ENCODE data around the gene CPD.
"Not testable (repeated sequence)": the region's sequence is repeated elsewhere in the genome, so short reads cannot be mapped to it uniquely, and the experiment has no call there.

Gene CPD

GRCh38 chr17:30378825-30379302, at the start of gene CPD:
Gene CPD (plus strand): TSS chr17:30378927. CDS start chr17:30378981, 54 bp downstream.
- peak; percentile 96 to 100 (median 99) for DNase-seq
- intact Hi-C loops (cut with DNase I): loop anchor here (5.0 kb wide), 2 partner anchors 87 to 443 kb away; partner anchors contain the start of genes BLMH and CRLF3

- no peak for DNase-seq
- intact Hi-C loops (cut with DNase I): no loop called here
Observed at GRCh38 chr17:30332057-30332542, 46.6 kb upstream of the CPD start.

DNA sequence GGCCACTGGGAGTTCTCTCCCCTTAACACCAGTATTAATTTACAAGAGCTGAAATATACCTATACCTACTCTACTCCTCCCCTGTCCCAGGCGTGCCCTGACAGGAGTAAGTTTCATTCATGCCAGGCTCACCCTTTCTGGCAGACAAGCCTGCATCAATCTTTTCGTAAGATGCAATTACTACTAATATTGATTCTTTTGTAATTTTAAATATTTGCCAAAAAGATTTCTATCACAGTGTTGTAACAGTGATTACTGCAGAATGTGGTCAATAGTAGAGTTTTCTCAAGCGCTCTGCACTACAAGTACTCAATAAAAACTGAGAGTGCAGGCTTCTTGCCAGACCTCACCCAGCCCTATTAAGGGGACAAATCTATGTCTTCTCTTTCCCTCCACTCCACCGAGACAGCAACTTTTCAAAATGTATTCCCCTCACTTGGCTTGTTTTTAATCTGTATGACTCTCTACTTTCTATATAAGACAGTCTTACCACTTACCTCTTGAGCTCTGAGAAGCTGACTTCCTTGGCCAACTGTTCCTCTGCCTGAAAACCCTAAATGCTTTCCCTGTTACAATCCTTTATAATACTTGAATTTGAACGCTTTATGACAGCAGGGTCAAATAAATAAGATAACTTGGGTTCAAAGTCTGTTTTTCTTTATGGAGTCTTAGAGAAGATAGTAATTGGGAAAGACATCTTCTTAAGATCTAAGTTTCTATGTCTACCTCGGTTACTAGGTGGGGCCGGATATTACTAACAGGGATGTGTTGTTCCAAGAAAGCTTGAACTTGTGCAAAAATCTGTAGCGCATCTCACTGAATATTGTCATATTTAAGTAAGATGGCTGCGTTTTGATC, 45.0 kb upstream of the CPD start, which contains the start of gene TMIGD1:
TSS of gene TMIGD1 (minus strand) at position 555 of the 858 bp plus-strand sequence. CDS start 1,924 bp downstream, outside the sequence.
- intact Hi-C loops (cut with DNase I): no loop called here
- DNase-seq: no peak

DNA sequence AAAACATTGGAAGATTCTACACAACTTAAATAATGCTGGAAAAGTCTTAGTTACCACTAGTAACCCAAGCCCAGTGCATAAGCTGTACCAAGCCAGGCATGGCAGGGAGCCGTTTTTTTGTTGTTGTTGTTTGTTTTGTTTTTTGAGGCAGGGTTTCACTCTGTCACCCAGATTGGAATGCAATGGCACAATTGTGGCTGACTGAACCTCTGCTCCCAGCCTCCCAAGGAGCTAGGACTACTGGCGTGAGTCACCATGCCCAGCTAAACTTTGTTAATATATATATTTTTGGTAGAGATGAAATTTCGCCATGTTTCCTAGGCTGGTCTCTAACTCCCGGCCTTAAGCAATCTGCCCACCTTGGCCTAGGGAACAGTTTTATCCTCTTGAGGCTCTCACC, 44.3 kb upstream of the CPD start:
- no peak for DNase-seq
- intact Hi-C loops (cut with DNase I): no loop called here

- intact Hi-C loops (cut with DNase I): no loop called here
- DNase-seq: no peak
Observed at GRCh38 chr17:30336369-30337171, 42.2 kb upstream of the CPD start.

DNA sequence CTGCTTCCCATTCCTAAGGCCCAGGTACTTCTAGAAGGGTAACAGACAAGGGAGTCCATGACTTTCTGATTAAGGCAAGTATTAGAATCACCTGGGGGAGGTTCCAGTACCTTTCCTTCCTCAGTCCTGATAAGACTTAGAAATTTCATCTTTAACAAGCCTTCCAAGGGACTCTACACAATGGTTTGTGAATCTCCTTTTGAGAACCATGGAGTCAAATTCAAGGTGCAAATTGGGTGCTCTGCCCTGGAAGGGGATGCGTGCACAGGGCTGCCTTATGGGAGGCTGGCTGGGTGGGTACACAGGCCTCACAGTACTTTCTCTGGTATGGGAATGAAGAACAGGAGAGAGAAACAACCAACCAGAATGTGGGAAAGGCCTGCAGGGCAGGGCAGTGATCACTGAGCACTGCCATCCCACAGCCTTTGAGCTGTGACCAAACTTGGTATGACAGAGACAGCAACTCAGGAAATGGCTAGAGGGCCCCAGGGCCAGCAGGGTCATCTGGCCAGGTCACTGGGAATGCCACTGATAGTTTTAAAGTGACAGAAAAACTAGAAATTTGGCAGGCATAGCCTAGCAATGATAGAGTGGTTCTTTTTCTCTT, 41.2 kb upstream of the CPD start:
- intact Hi-C loops (cut with DNase I): no loop called here
- no peak for DNase-seq

- DNase-seq: no peak
- intact Hi-C loops (cut with DNase I): no loop called here
Observed at GRCh38 chr17:30339086-30339485, 39.6 kb upstream of the CPD start.

- intact Hi-C loops (cut with DNase I): loop anchor here (2.0 kb wide), 1 partner anchor 136 kb away; the partner anchor contains the start of gene GOSR1
- no peak for DNase-seq
Observed at GRCh38 chr17:30340801-30341356, 37.8 kb upstream of the CPD start.

- intact Hi-C loops (cut with DNase I): loop anchor here (2.0 kb wide), 1 partner anchor 135 kb away; the partner anchor contains the start of gene GOSR1
- DNase-seq: no peak
Observed at GRCh38 chr17:30341703-30342249, 37.0 kb upstream of the CPD start.

DNA sequence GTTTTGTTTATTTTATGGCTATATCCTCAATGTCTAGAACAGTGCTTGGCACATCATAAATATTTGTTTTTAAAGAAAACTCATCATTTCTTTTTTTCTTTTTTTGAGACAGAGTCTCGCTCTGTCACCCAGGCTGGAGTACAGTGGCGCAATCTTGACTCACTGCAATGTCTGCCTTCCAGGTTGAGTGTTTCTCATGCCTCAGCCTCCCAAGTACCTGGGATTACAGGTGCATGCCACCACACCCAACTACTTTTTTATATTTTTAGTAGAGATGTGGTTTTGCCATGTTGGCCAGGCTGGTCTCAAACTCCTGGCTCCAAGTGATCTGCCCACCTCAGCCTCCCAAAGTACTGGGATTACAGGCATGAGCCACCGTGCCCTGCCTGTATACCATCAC, 35.5 kb upstream of the CPD start:
- DNase-seq; intact Hi-C loops (cut with DNase I): not testable (repeated sequence)

DNA sequence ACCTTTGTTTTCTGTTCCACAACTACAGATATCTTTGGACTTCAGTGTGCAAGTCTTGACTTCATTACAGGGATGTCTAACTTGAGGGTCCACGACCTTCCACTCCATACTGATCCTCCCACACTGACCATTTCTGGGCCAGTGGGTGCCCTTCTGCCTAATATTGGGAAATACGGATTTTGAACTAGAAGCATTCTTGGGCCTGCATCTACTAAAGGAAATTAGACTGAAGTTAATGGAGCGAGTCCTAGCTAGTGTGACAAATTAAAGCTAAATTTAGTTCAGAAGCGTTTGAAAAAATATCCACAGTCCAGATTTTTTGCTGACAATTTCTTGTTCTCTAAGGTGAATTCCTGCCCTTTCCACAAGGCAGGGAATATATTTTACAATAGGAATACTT, 34.9 kb upstream of the CPD start:
- no peak for DNase-seq
- intact Hi-C loops (cut with DNase I): no loop called here

GRCh38 chr17:30344283-30345088, 34.2 kb upstream of the CPD start:
- intact Hi-C loops (cut with DNase I): no loop called here
- DNase-seq: peak in 7 of 10 donors; percentile 11 to 93 (median 42)

- DNase-seq: no peak
- intact Hi-C loops (cut with DNase I): no loop called here
Observed at GRCh38 chr17:30345089-30345433, 33.7 kb upstream of the CPD start.

GRCh38 chr17:30345527-30346075, 33.1 kb upstream of the CPD start:
- intact Hi-C loops (cut with DNase I): no loop called here
- DNase-seq: no peak

GRCh38 chr17:30346221-30346795, 32.4 kb upstream of the CPD start:
- DNase-seq: no peak
- intact Hi-C loops (cut with DNase I): no loop called here

- DNase-seq: no peak
- intact Hi-C loops (cut with DNase I): no loop called here
Observed at GRCh38 chr17:30347488-30347887, 31.2 kb upstream of the CPD start.

GRCh38 chr17:30349252-30349651, 29.5 kb upstream of the CPD start:
- intact Hi-C loops (cut with DNase I): no loop called here
- DNase-seq: no peak

- intact Hi-C loops (cut with DNase I); DNase-seq: not testable (repeated sequence)
Observed at GRCh38 chr17:30351263-30351662, 27.5 kb upstream of the CPD start.

Measured in posterior cingulate gyrus (tissue), 11 donors.